Urothelium cell line (cell line): ENCODE data around the gene LIMA1.
"Not testable (repeated sequence)": the region's sequence is repeated elsewhere in the genome, so short reads cannot be mapped to it uniquely, and the experiment has no call there.

Experiments
- DNase-seq: peaks from one replicate; pipeline ENCODE4 v3.0.0; 2011; ENCODE audit warnings: low spot score, mixed read lengths
- FAIRE-seq: peaks from 2 replicates; lab custom pipeline; 2011; peaks lifted over from hg19 to GRCh38; lab: Jason Lieb, UNC

Gene LIMA1

DNA sequence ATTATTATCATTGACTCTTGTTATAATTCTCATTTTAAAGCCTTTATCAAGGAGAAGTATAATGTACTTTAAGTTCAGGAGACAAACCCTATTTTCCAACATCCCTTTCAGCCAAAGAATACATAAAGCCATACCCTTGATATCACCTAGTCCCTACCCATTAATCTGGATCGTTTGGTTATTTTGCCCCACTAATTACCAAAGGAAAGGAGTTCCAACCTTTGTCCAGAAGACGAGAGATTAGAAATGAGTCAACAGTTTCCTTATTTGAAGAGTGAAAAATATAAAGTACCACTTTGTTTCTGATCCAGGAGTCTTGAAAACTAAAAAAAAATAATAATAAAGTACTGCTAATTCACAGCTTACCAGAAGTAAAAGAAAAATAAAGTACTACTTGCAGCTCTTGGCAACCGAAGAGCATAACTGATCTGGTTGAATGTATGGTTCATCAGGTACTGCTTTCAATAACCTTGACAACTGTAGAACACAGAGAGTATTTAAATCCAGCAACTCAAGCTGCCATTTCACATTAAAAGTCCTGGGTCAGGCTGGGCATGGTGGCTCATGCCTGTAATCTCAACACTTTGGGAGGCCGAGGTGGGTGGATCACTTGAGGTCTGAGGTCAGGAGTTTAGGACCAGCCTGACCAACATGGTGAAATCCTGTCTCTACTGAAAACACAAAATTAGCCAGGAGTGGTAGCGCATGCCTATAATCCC lies 33.7 kb downstream of the LIMA1 start:
- no peak for FAIRE-seq

DNA sequence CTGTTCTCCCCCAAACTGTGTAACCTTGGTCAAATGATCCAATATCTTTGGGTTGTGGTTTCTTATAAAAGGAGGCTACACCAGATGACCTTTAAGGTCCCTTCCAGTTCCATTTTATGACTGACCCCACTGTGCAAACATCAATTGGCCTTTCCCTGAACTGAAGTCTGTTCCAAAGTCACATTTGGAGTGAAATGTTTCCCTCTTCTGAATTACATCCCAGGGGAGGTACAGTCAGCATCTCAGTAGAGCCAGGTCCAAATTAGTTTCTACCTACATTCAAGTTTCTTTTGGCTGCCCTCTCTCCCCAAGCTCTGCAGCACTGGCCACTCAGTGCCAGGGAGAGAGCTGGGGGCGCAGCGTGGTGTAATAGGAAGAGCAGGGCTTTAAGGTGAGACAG lies 34.4 kb downstream of the LIMA1 start:
- no peak for DNase-seq

More for the DNA sequence above, 33.7 kb downstream of the LIMA1 start:
- DNase-seq, result no peak

DNA sequence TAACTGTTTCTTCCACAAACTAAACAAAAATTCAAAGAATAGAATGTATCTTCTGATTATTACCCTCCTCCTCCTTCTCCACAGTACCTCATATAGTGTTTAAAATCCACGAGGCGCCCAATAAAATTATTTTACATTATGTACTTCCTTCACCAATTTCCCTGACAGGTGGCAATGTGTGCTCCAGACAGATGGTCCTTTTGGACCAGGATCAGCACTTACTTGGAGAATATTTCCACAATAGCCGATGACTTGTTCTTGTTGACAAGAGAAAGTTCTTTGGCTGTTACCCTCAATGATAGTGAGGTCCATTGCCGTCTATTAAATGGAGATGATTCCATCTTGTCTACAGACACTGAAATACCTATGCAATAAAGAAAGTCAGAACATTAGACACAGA lies 34.9 kb downstream of the LIMA1 start:
- no peak for DNase-seq
- no peak for FAIRE-seq

More for the DNA sequence above, 34.4 kb downstream of the LIMA1 start:
- FAIRE-seq, result no peak

DNA sequence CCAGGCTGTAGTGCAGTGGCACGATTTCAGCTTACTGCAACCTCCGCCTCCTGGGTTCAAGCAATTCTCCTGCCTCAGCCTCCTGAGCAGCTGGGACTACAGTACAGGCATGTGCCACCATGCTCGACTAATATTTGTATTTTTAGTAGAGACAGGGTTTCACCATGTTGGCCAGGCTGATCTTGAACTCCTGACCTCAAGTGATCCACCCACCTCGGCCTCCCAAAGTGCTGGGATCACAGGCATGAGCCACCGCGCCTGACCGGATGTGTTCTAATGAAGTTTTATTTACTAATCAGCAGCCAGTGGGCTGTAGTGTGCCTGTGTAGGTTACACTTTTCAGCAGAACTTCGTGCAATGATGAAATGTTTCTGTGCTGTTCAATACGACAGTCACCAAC lies 35.7 kb downstream of the LIMA1 start:
- DNase-seq, FAIRE-seq: not testable (repeated sequence)

DNA sequence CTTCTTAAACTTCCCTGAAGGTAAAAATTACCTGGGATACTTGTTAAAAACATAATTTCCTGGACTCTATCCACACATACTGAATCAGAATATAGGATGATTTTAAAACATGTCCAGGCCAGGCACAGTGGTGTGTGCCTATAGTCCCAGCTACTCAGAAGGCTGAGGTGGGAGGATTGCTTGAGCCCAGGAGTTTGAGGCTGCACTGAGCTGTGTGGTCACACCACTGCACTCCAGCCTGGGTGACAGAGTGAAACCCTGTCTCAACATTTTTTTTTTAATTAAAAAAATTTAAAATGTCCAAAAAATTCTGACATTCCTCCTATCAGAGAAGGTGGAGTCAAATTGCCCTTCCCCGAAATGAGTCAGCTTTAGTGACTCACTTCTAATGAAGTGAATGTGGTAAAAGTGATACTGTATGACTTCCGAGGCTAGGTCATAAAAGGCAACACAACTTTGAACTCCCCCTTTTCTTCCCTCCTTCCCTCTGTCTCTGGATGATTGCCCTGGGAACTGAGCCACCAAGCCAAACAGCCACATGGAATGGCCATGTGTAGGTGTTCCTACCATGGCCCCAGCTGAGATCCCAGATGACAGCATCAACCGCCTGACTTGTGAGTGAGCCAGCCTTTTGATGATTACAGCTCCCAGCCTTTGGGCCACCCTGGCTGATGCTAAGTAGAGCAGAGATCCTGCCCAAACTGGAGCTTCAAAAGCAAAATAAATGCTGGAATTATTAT lies 36.3 kb downstream of the LIMA1 start:
- FAIRE-seq (peak; percentile 56), DNase-seq (peak; percentile 91)

DNA sequence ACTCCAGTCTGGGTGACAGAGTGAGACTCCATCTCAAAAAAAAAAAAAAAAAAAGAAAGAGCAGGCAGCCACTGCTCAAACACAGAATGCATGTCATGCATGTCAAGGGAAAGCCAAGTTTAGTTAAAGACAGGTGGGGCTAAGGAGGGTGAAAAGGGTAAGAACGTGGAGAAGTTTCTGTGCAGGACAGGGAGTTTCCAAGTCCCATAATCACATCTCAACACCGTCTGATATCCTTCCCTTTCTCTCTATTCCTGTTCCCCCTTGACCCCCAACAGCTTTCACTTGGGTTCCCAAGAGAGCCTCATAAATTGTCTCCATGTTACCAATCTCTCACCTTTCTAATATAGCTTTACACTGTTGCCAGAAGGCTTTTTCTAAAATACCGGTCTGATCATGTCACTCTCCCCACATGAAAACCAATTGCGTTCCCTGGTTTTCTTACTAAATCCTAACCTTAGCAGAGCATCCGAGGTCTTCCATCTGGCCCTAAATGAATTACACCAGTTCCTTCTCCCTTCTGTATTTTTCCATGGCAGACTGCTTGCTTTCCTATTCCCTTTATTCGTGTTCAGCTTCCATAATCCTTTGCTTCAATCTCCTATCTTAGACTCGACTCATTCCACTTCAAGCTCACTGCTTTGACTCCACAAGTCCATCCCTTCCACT lies 37.0 kb downstream of the LIMA1 start:
- no peak for DNase-seq
- FAIRE-seq, result no peak

DNA sequence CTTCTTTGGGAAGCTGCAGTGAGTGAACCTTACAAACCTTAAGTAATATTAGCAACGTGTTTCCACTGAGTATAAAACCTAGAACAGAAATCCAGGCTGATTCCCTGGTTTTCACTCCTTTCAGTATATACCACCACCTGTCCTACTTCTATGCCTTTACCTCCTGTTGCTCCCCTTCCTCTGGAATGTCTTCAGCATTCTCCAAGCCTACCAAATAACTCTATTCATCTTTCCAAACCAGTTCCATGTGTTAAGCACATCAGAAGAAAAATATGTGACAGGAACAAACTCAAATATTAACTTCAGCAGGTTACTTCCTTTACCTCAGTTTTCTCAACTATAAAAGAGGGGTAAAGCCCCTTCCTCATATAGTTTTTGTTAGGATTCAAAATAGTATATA lies 39.8 kb downstream of the LIMA1 start:
- FAIRE-seq, result no peak

DNA sequence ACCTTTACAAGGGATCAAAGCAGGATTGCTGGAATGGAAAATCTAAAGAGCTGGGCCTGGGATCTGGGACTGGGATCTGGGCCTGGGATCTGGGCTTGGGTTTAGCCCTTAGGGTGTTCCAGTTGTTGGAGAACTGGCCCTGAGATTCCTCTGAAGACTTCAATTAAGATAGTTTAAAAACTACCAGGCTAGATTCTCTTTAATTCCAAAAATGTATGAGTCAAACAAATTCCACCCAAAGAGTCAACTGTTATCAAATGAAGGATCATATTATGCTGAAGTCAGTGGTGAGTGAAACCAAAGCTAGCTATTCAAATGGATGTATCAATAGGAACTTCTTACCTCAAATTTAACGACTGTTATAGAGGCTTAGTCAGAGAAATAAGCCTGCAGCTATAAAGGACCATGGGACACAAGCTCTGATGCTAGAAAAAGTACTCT lies 40.5 kb downstream of the LIMA1 start:
- FAIRE-seq (no peak), DNase-seq (no peak)

More for the DNA sequence above, 39.8 kb downstream of the LIMA1 start:
- DNase-seq, result no peak

DNA sequence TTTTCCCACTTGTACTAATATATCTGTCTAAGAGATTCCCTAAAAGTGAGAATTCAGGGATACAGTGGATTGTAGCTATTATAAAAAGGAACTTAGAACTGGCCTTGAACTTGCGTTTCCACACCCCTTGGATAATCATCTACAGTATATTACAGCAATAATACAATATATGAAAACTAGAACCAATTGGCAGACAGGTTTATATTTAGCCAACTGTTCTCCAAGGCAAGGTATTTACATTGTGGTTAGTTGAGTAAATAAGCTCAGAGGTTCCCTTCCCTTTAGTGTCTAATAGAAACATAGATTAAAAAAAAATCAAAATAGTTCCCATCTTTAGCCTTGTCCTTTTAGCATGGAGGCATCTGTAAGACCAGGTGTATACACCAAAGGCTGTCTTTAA lies 42.1 kb downstream of the LIMA1 start:
- DNase-seq, result no peak
- no peak for FAIRE-seq

DNA sequence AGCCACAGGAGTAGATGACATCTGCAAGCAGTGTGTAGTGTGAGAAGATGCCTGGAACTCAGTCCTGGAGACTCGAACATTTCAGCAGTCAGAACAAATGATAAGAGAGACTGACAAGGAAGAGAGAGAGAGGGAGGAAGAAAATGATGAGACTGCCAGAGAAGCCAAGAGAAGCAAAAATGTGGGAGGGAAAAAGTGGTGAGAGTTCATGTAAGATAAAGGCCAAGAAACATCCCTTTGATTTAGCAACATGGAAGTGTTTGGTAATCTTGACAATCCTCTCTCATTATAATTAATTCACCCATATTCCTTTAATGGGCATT lies 42.6 kb downstream of the LIMA1 start:
- DNase-seq (no peak), FAIRE-seq (no peak)

DNA sequence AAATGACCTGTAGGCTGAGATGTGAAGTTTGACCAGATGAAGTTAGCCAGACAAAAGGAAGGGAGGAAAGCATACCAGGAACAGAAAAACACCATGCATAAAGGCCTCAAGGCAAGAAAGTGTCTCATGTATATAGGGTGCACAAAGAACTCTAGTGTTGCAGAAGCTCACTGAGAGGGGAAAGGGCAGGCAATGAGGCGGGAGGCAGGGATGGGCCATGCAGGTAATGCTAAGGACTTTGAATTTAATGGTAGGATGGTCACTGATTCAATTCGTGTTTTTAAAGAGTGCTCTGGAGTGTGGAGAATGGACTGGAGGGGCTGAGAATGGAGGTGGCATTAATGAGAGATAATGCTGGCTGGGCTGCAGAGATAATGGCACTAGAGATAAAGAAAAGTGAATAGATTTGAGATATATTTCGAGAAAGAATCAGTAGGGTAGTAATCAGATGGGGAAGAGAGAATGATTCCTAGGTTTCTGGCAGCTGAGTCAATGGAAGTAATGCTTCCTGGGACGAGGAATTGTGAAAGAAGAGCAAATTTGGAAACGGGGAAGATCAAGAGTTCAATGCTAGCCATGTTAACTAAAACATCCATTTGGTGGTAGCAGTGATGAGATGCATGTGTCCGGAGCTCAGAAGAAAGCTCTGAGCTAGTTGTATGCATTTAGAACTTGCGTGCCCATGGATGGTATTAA lies 43.1 kb downstream of the LIMA1 start:
- no peak for DNase-seq
- FAIRE-seq, result no peak

DNA sequence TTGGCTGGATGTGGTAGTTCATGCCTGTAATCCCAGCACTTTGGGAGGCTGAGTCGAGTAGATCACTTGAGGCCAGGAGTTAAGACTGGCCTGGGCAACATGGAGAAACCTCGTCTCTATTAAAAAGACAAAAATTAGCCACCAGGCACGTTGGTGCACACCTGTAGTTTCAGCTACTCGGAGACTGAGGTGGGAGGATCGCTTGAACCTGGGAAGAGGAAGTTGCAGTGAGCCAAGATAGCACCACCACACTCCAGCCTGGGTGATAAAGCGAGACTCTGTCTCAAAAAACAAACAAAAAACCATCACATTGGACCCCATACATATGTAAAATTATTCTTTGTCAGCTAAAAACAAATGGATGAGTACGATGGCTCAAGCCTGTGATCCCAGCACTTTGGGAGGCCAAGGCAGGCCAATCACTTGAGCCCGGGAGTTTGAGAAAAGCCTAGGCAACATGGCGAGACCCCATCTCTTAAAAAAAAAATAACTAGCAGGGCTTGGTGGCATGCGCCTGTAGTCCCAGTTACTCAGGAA lies 43.9 kb downstream of the LIMA1 start:
- FAIRE-seq, result no peak

DNA sequence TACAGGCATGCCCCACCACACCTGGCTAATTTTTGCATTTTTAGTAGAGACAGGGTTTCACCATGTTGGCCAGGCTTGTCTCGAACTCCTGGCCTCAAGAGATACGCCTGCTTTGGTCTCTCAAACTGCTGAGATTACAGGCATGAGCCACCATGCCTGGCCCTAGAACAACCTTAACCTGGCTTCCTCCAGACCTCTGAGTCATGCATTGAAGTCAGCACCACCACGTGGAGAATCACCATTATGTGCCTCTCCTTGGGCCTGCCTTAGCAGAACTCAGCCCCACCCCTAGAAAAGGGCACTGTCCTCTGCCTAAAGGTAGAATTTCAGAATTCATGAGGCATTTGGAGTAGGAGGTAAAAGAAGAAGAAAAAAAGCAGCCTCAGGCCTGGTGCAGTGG lies 49.0 kb downstream of the LIMA1 start:
- DNase-seq, result no peak
- FAIRE-seq, result no peak

More for the DNA sequence above, 43.9 kb downstream of the LIMA1 start:
- no peak for DNase-seq

DNA sequence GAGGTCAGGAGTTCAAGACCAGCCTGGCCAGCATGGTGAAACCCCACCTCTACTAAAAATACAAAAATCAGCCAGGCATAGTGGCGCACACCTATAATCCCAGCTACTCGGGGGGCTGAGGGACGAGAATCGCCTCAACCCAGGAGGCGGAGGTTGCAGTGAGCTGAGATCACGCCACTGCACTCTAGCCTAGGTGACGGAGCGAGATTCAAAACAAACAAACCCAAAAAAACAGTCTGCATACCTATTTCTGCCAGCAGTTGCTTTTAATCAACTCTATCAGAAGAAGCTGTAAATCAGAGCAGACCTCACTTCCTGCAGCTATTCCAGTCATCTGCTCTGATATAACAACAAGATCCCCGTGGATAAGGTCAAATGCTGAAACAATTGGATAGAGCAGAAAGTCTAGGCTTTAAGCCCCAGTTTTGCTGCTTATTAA lies 50.5 kb downstream of the LIMA1 start:
- DNase-seq, result no peak
- no peak for FAIRE-seq

DNA sequence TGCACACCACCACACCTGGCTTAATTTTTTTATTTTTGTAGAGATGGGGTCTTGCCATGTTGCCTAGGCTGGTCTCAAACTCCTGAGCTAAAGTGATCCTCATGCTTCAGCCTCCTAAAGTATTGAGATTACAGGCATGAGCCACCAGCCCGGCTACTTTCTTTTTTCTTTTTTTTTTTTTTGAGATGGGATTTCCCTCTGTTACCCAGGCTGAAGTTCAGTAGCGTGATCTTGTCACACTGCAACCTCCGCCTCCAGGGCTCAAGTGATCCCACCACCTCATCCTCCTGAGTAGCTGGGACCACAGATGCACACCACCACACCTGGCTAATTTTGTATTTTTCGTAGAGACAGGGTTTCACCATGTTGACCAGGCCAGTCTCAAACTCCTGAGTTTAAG lies 51.1 kb downstream of the LIMA1 start:
- FAIRE-seq (no peak), DNase-seq (no peak)

DNA sequence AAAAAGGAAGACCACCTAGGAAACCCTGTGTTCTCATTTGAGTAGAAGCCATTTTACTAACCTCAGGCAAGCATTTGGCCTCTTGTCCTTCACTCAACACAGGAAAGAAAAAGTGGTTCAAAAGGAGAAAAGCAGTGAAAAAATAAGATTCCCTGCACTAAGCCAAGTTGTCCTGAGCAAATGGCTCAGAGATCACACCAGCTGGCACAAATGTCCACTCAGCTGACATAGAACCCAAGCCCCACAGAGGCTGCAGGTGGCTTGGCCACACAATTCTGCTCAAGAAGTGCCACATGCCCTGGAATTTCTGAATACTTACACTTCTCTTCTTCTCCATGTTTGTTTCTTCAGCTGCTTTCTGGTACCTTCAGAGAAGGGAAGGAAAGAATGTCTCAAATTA lies 52.0 kb downstream of the LIMA1 start:
- no peak for DNase-seq
- FAIRE-seq, result no peak

DNA sequence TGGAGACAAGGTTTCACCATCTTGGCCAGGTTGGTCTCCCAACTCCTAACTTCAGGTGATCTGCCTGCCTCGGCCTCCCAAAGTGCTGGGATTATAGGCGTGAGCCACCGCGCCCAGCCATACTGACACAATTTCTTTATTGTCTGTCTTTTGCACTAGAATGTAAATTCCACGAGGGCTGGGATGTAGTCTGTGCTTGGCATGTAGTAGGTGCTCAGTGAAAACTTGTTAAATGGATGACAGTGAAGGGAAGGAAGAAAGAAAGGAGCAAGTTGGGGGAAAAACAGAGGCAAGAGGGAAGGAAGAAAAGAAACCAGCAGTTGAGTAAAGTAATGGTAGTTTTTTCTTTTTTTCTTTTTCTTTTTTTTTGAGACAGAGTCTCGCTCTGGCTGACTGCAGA lies 53.1 kb downstream of the LIMA1 start:
- no peak for FAIRE-seq
- DNase-seq, result no peak

DNA sequence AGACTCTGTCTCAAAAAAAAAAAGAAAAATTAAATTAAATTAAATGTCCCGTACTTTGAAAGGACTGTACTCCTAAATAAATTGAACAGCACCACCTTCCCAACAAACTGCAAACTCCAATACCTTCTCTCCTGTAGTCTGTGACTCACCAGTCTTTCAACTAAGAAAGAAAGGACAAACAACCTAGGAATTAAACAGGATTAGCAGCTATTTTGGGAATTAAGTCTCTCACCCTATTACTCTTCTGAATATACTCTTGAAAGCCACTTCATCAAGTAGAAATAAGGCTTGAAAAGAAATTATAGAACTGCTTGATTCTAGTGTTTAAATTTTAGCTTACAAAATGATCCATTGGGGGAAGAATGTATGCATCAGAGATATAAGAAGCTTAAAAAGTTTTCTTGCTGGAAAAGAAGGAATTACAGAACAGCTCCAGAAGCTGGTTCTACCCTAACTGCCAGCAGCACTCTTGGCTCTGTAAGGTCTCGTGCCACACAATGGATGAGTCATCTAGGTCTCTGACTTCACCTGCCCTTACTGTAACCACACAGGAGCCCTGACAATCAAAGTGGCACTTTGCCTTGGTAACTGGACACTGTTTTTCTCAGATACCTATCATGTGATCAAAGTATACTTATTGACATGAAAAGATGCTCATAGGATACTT lies 59.2 kb downstream of the LIMA1 start:
- DNase-seq (peak; percentile 77), FAIRE-seq (no peak)

DNA sequence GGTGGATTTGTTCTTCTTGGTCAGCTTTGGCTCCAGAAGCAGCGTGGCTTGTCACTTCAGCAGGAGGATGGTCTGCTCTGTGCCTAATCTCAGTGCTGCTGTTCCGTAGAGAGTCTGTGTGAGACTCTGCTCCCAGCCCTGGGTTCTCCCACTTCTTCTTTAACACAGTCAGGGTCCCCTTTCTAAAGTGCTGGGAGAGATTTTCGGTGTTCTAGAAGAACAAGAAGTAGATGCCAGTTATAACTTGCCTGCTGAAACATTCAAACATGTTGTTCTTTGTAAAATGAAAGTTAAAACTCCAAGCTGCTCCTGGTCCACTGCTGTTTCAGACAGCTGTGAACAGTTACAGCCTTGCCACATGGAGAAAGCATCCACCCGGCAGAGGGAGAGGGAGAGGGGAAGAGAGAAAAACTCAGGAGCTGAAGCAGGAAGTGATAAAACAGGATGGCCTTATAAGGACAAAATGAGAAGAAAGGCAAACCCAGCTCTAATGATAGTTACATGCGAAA lies 61.0 kb downstream of the LIMA1 start:
- peak; percentile 72 for DNase-seq
- FAIRE-seq, result no peak
